Spleen (tissue), 11 donors: Measurements from ENCODE around the gene NTS. TPM values are rescaled to one million over a fixed set of nuclear protein-coding genes. Genes with fewer than 3 reads are reported as not detected.
A peak's percentile ranks its signal among the peaks of the same experiment; 100 is the strongest.

Experiments
- DNase-seq: peaks from one replicate; pipeline ENCODE4 v3.0.0-alpha.2; 2020
- H3K27ac ChIP-seq, 8 donors: fragments of 200-600 bp; sonication (generic) in 7 of 8; 1 replicate in 4 of 8; 2 replicates in 4 of 8; pipeline versions ENCODE4 v1.5.0 to v1.8.0; 2016 to 2021; ENCODE audit warnings: inconsistent platforms in 4 of 8, mild to moderate bottlenecking in 4 of 8, moderate library complexity in 1 of 8
- H3K27me3 ChIP-seq, 7 donors: fragments of 200-600 bp; sonication (generic) in 6 of 7; replicated peaks in 1 of 7; 1 replicate in 4 of 7; 2 replicates in 3 of 7; pipeline versions ENCODE4 v1.5.0 to v1.8.0; 2016 to 2021; ENCODE audit warnings: inconsistent platforms in 3 of 7, mild to moderate bottlenecking in 1 of 7
- H3K36me3 ChIP-seq, 6 donors: fragments of 200-600 bp; sonication (generic) in 5 of 6; 1 replicate in 4 of 6; 2 replicates in 2 of 6; pipeline versions ENCODE4 v1.5.0 to v1.8.0; 2016 to 2021; ENCODE audit warnings: inconsistent platforms in 2 of 6
- H3K4me1 ChIP-seq, 6 donors: fragments of 200-600 bp; sonication (generic) in 5 of 6; 1 replicate in 3 of 6; 2 replicates in 3 of 6; pipeline versions ENCODE4 v1.5.0 to v1.8.0; 2016 to 2021; ENCODE audit warnings: inconsistent platforms in 3 of 6
- H3K4me3 ChIP-seq, 8 donors: fragments of 200-600 bp; sonication (generic) in 7 of 8; 1 replicate in 4 of 8; 2 replicates in 4 of 8; pipeline versions ENCODE4 v1.5.0 to v1.8.0; 2016 to 2021; ENCODE audit warnings: inconsistent platforms in 4 of 8, mild to moderate bottlenecking in 4 of 8, moderate library complexity in 2 of 8
- H3K9me3 ChIP-seq, 8 donors: fragments of 200-600 bp; sonication (generic) in 7 of 8; 1 replicate in 4 of 8; 2 replicates in 4 of 8; pipeline versions ENCODE4 v1.5.0 to v1.8.0; 2016 to 2021; ENCODE audit warnings: inconsistent platforms in 4 of 8
- POLR2A ChIP-seq, 3 donors: fragments of 450-650 bp; IDR thresholded peaks; one replicate each; pipeline ENCODE4 v1.5.1; 2017; ENCODE audit warnings: antibody characterized with exemption in 3 of 3, mild to moderate bottlenecking in 1 of 3
- POLR2AphosphoS5 ChIP-seq, 3 donors: sonication (generic); formaldehyde crosslinking; IDR thresholded peaks; one replicate each; pipeline ENCODE4 v1.5.1; 2017; ENCODE audit warnings: antibody characterized with exemption in 3 of 3
- WGBS, 5 donors: extraction: QIAGEN DNeasy Blood & Tissue Kit in 3 of 5; methylation state at CpG; one replicate each; pipeline versions ENCODE4 v1.1.5 to v1.1.7; 2013 to 2018; 5-methylcytosine and 5-hydroxymethylcytosine counted together
- intact Hi-C: fragments of 100-400 bp; cut with DNase I; formaldehyde crosslinking; loops from one replicate; pipeline ENCODE4 v1.15.0; 2023; ENCODE audit warnings: low total_unique reads
- polyA plus RNA-seq, 3 donors: library from polyadenylated mRNA; stranded (reverse); fragments of 200-250 nt; gene quantifications; one replicate each; pipeline ENCODE4 v1.2.1, GENCODE V29; 2013
- total RNA-seq, 7 donors: library from RNA; depleted of rRNA in 3 of 7; stranded (reverse); fragments of >200 nt in 3 of 7; fragmentation: NEBNext Ultra II Directional in 4 of 7; extraction: Animal tissue kit (Norgen Biotek cat#: 25700) in 4 of 7; gene quantifications; one replicate each; pipeline versions ENCODE4 v1.1.0 to v1.2.1, GENCODE V29; 2016 to 2021
- TF ChIP-seq, protein P1 (sequence below), 11 experiments: fragments of 200-600 bp in 7 of 11; fragments of 450-650 bp in 4 of 11; sonication (generic) in 4 of 11; IDR thresholded peaks in 8 of 11; conservative IDR thresholded peaks in 3 of 11; 1 replicate in 7 of 11; 2 replicates in 4 of 11; pipeline versions ENCODE4 v1.4.0 to v1.8.0; 2016 to 2021; ENCODE audit warnings: antibody characterized with exemption in 11 of 11, inconsistent platforms in 4 of 11, mild to moderate bottlenecking in 1 of 11
- donor health status: healthy with polysubstance abuse.
- donor health status: DM: no; HTN: no; CAD: no; lungs with moderate emphysema.
- donor health status: DM: no; HTN: no; CAD: no.
- donor health status: Bipolar disorder and iron deficiency.
- donor health status: healthy.
- donor health status: DM: no; HTN: no; CAD: no.
- donor health status: DM: yes; HTN: yes; CAD: no.

The NTS gene
- total and polyA plus RNA-seq, 10 donors: 0.20 to 1.0 (median 0.41) TPM; not detected in 4

DNA sequence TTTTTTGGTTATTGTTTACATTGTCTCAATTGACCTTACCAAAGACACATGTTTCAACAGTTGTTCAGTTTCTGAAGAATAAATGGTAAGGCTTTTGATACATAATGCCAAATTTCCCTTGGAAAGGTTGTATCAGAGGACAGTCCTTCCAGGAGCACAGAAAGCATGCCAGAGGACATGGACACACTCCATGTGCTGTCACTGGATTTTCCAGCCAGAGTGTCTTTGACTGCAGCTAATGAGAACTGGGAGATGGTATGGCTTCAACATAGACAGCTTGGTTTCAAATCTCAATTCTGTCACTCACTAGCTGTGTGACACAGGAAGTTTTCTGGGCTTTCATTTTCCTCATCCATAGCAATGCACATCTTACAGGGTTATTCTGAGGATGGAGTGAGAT is 20.6 kb downstream of the NTS start:
- H3K9me3 ChIP-seq: no peaks in the 10 kb centered on the region
- TF ChIP-seq, protein P1, sequence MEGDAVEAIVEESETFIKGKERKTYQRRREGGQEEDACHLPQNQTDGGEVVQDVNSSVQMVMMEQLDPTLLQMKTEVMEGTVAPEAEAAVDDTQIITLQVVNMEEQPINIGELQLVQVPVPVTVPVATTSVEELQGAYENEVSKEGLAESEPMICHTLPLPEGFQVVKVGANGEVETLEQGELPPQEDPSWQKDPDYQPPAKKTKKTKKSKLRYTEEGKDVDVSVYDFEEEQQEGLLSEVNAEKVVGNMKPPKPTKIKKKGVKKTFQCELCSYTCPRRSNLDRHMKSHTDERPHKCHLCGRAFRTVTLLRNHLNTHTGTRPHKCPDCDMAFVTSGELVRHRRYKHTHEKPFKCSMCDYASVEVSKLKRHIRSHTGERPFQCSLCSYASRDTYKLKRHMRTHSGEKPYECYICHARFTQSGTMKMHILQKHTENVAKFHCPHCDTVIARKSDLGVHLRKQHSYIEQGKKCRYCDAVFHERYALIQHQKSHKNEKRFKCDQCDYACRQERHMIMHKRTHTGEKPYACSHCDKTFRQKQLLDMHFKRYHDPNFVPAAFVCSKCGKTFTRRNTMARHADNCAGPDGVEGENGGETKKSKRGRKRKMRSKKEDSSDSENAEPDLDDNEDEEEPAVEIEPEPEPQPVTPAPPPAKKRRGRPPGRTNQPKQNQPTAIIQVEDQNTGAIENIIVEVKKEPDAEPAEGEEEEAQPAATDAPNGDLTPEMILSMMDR (IDR thresholded peaks at IDR 0.05 in 8 of 11, conservative IDR thresholded peaks at IDR 0.05 in 3 of 11): no peak
- TF ChIP-seq POLR2A (IDR thresholded peaks at IDR 0.05) (no peak), POLR2AphosphoS5 (IDR thresholded peaks at IDR 0.05) (no peak)

DNA sequence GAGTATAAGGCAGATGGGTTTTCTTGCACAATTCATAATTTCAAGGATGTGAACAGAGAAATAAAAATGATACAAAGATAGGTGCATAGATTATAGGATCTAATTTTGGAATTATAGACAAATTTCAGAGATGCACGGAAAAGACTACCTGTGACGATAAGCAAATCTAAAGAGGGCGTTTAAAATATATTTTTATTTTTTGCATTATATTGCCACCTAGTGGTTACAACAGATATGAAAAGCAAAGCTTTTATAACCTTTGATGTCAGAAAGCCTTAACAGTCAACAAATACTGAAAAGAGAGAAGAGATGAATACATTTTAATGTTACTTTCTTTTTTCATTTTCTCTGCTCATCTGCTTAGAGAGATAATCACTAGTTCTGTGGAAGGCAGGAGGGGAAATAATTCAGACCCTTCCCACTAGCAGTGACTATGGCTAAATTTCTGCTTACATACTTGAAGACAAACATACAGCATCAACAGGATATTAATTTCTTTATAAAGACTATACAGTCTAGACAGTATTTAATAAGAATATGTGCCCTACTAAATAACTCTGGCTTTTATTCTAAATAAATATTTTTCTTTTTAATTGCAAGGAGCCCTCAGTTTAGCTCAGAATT is 46.3 kb downstream of the NTS start:
- DNase-seq: no peak
- H3K36me3 ChIP-seq: no peaks in the 10 kb centered on the region
- WGBS, 5 donors: 2 to 4% (median 3%) methylated on average over 3 of the region's 3 CpGs
- TF ChIP-seq POLR2A (IDR thresholded peaks at IDR 0.05): no peak
- TF ChIP-seq, protein P1 (IDR thresholded peaks at IDR 0.05 in 8 of 11, conservative IDR thresholded peaks at IDR 0.05 in 3 of 11): peak; percentile 25 to 68 (median 51)
- TF ChIP-seq POLR2AphosphoS5 (IDR thresholded peaks at IDR 0.05): no peak
- intact Hi-C loops: no loop called here
- H3K4me1 ChIP-seq: no peaks in the 10 kb centered on the region
- no peaks in the 10 kb centered on the region for H3K9me3 ChIP-seq
- no peaks in the 10 kb centered on the region for H3K27me3 ChIP-seq
- no peak overlapping the region for H3K27ac ChIP-seq
- H3K4me3 ChIP-seq: no peak overlapping the region

More for the DNA sequence above, 20.6 kb downstream of the NTS start:
- Histone ChIP-seq H3K4me3 (no peak overlapping the region), H3K27ac (no peak overlapping the region), H3K27me3 (no peaks in the 10 kb centered on the region), H3K4me1 (no peaks in the 10 kb centered on the region), H3K36me3 (no peaks in the 10 kb centered on the region)
- intact Hi-C loops: no loop called here
- no peak for DNase-seq

DNA sequence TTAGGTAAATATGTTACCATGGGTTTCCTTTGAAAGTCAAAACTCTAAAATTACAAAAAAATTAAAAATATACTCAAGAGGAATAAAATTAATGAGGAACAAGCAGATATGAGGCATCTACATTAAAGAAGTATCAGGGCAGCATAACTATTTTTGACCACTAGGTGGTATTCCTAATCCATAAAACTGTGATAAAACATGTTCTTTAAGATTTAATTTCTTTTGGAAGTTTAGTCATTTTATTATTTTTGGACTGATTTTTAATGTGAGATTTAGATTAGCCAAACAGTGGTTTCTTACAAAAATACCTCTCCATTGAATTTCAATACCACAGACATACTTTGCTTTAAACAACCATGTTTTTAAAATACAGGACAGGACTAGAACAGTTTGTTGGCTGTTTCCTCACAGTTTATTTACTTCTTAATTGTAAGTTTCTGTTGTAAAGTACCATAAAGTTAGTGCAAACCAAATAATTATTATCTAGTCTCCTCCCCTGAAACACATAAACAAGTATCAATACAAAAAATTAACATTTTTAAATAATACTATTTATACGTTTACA is 49.8 kb downstream of the NTS start:
- DNase-seq: no peak
- H3K27me3 ChIP-seq: no peaks in the 10 kb centered on the region
- no peak overlapping the region for H3K27ac ChIP-seq
- intact Hi-C loops: no loop called here
- H3K9me3 ChIP-seq: no peaks in the 10 kb centered on the region
- no peaks in the 10 kb centered on the region for H3K36me3 ChIP-seq
- TF ChIP-seq, protein P1 (IDR thresholded peaks at IDR 0.05 in 8 of 11, conservative IDR thresholded peaks at IDR 0.05 in 3 of 11): peak in 8 of 11 experiments; percentile 6 to 54 (median 38)
- TF ChIP-seq POLR2AphosphoS5 (IDR thresholded peaks at IDR 0.05): no peak
- no peak for TF ChIP-seq POLR2A (IDR thresholded peaks at IDR 0.05)
- H3K4me1 ChIP-seq: no peaks in the 10 kb centered on the region
- 88 to 91% (median 89%) methylated on average over 1 of the region's 1 CpG for WGBS, 5 donors
- H3K4me3 ChIP-seq: no peak overlapping the region

DNA sequence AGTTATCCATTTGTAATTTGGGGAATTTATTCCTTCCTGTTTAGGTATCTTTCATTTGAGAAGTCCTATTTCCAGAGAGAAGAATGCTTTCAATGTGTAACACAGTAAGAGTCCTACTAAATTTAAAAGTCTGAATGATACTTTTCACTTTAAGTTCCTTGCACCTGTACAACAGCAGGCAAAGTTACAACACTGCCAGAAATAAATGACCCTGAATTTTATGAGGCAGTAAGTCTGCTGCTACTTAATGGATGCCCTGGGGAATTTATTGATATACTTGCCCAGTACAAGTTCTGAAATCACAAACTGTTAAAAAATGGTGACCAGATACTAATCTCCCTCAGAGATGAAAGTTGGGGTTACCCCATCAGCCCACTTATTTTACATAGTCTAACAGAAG is 53.1 kb downstream of the NTS start:
- DNase-seq: no peak
- no peaks in the 10 kb centered on the region for H3K36me3 ChIP-seq
- no peaks in the 10 kb centered on the region for H3K4me1 ChIP-seq
- no peak for TF ChIP-seq POLR2AphosphoS5 (IDR thresholded peaks at IDR 0.05)
- TF ChIP-seq, protein P1 (IDR thresholded peaks at IDR 0.05 in 8 of 11, conservative IDR thresholded peaks at IDR 0.05 in 3 of 11): no peak
- TF ChIP-seq POLR2A (IDR thresholded peaks at IDR 0.05): no peak
- no peaks in the 10 kb centered on the region for H3K27me3 ChIP-seq
- intact Hi-C loops: no loop called here
- no peaks in the 10 kb centered on the region for H3K9me3 ChIP-seq
- H3K27ac ChIP-seq: no peak overlapping the region
- H3K4me3 ChIP-seq: no peak overlapping the region

Other genes with a start within 250 kb of the NTS start
- gene RASSF9, start 37.9 kb upstream of the NTS start, total RNA-seq: 1 to 10 TPM; 2.6 to 7.6 (median 4.9) TPM
- gene RASSF9, start 37.9 kb upstream of the NTS start, polyA plus RNA-seq: under 1 TPM; 0.41 to 0.86 (median 0.41) TPM